HFF-Myc (cell line): Measurements from ENCODE around the gene CHERP.

Experiments used
- DNase-seq: peaks from one replicate; pipeline ENCODE4 v3.0.0-alpha.2; 2011; ENCODE audit warnings: low read depth; ENCODE audit errors: extremely low read depth
- H3K4me3 ChIP-seq: replicated peaks from 2 replicates; pipeline ENCODE4 v1.5.1; 2011; ENCODE audit warnings: low read depth, mild to moderate bottlenecking, control low read depth, low read length
- CTCF ChIP-seq: IDR thresholded peaks from 2 replicates; pipeline ENCODE4 v1.5.1; 2012; ENCODE audit warnings: mild to moderate bottlenecking, low read depth, low read length, control low read depth; ENCODE audit errors: missing control alignments

The CHERP gene

GRCh38 chr19:16581971-16582343 lies 39.7 kb upstream of the CHERP start:
- no peak for DNase-seq
- H3K4me3 ChIP-seq, result no peak overlapping the region
- no peak for TF ChIP-seq CTCF

DNA sequence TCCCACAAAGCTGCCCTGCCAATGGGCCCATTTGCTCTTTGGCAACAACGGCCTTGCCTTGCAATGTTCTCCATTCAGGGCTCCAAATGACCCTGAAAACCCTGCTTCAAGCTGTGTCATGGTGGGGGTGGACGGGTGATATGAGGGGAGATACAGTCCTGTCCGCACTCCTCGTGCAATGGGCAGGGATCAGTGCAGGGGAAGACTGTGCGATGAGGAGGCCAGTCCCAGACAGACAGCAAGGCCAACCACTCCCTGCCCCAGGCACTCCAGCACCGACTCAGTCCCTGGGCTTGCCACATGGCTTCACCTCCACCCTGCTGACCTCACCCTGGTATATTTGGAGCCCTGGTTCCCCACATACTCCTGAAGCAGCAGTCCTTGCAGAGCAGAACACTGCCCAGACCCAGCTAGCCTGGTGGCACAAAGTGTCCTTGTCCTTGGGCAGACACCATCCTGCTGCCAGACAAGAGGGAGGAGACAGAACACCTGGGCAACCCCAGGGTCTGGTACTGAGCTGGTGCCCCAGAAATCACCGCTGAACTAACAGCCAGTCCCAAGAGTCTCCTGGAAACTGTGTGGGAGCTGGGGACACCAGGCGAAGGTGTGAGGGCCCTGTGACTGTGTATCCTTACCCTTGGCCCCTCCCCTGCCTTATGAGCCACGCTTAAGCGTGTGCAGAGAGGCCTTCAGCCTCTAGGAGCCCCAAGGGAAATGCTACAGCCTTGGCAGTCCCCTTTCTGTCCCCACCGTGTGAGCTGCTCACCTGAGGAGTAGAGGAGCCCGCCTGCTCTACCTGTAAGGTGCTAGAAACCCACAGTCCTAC lies 39.1 kb upstream of the CHERP start:
- TF ChIP-seq CTCF, result no peak
- no peak for DNase-seq
- H3K4me3 ChIP-seq, result no peak overlapping the region

DNA sequence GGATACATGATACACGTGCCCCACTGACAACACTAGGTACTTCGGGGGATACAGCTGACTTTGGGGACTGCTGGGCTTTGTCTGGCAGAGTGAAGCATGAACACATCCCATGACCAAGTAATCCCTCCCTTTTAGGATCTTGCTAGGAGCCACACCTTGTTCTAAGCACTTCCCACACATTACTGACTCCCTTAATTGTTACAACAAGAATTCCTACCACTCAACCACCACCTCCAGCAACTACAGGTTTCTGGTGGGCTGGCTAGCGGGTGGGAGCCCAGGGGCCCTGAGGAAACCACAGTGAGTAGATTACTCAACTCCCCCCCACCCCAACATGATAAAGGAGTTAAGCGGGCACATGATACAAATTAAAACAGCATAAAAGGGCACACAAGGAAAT lies 37.1 kb upstream of the CHERP start:
- TF ChIP-seq CTCF, result no peak
- no peak overlapping the region for H3K4me3 ChIP-seq
- DNase-seq, result no peak

DNA sequence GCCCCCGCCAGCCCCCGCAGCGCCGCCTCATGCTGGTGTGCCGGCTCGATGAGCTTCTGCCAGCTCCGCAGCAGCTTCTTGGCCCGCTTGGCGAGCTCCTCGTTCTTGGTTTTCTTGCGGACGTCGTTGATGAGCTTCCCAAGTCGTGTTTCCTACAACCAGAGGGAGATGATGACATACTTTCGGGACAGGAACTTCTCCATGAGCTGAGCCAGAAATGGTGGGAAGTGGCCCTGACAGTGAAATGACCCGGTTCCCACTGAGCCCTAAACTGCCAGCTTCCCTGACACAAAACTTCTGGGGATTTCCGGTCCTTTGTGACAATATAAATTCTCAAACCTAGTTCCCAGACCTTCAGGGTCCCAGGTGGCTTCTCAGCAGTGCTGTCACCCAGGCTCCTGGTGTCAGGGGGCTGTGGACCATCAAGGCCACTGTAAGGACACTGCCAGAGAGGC lies 35.3 kb upstream of the CHERP start:
- TF ChIP-seq CTCF, result no peak
- no peak for DNase-seq
- no peak overlapping the region for H3K4me3 ChIP-seq

GRCh38 chr19:16576690-16577530 lies 34.7 kb upstream of the CHERP start:
- no peak overlapping the region for H3K4me3 ChIP-seq
- no peak for TF ChIP-seq CTCF
- DNase-seq, result no peak

GRCh38 chr19:16575861-16576689 lies 33.8 kb upstream of the CHERP start:
- no peak for DNase-seq
- no peak overlapping the region for H3K4me3 ChIP-seq
- TF ChIP-seq CTCF, result no peak
